ENCODE results near the gene SMARCA2. TPM values are rescaled to one million over a fixed set of nuclear protein-coding genes. Genes with fewer than 3 reads are reported as not detected.

Gene SMARCA2
- total RNA-seq, 1 donor from 2014 or later: 147 TPM

- no peaks in the 10 kb centered on the region for H3K36me3 ChIP-seq
- H3K27ac ChIP-seq: no peak overlapping the region
- no peak for ATAC-seq
- no peaks in the 10 kb centered on the region for H3K27me3 ChIP-seq (ENCODE audit: low read depth)
- no peaks in the 10 kb centered on the region for H3K9me3 ChIP-seq
- no peak for DNase-seq
- intact Hi-C loops (cut with DNase I): no loop called here
- H3K4me1 ChIP-seq: peaks cover 13% of the 10 kb centered on the region
- H3K4me3 ChIP-seq: no peak overlapping the region
- no peak for TF ChIP-seq CTCF (IDR thresholded peaks at IDR 0.05)
Observed at GRCh38 chr9:1977026-1977425, 38.1 kb upstream of the SMARCA2 start.

- Histone ChIP-seq H3K27me3 (ENCODE audit: low read depth) (no peaks in the 10 kb centered on the region), H3K36me3 (no peaks in the 10 kb centered on the region), H3K9me3 (no peaks in the 10 kb centered on the region), H3K27ac (no peak overlapping the region), H3K4me3 (no peak overlapping the region), H3K4me1 (peaks cover 13% of the 10 kb centered on the region)
- ATAC-seq (peak; percentile 45 to 48), DNase-seq (peak; percentile 28)
- TF ChIP-seq CTCF (IDR thresholded peaks at IDR 0.05): no peak
- intact Hi-C loops (cut with DNase I): no loop called here
Observed at GRCh38 chr9:1978941-1979340, 36.2 kb upstream of the SMARCA2 start.

- ATAC-seq (peak; percentile 80 to 89), DNase-seq (peak; percentile 29)
- Histone ChIP-seq H3K27me3 (ENCODE audit: low read depth) (no peaks in the 10 kb centered on the region), H3K4me3 (no peak overlapping the region), H3K27ac (peak overlapping the region; percentile 51), H3K4me1 (peaks cover 13% of the 10 kb centered on the region), H3K9me3 (no peaks in the 10 kb centered on the region), H3K36me3 (no peaks in the 10 kb centered on the region)
- TF ChIP-seq CTCF (IDR thresholded peaks at IDR 0.05): no peak
- intact Hi-C loops (cut with DNase I): no loop called here
Observed at GRCh38 chr9:1979741-1980367, 35.3 kb upstream of the SMARCA2 start.

- H3K36me3 ChIP-seq: no peaks in the 10 kb centered on the region
- no peaks in the 10 kb centered on the region for H3K27me3 ChIP-seq (ENCODE audit: low read depth)
- ATAC-seq (no peak), DNase-seq (no peak)
- peak overlapping the region; percentile 51 for H3K27ac ChIP-seq
- intact Hi-C loops (cut with DNase I): no loop called here
- H3K4me3 ChIP-seq: no peak overlapping the region
- H3K9me3 ChIP-seq: no peaks in the 10 kb centered on the region
- H3K4me1 ChIP-seq: peaks cover 13% of the 10 kb centered on the region
- TF ChIP-seq CTCF (IDR thresholded peaks at IDR 0.05): no peak
Observed at GRCh38 chr9:1980387-1980786, 34.8 kb upstream of the SMARCA2 start.

GRCh38 chr9:1982074-1982473 lies 33.1 kb upstream of the SMARCA2 start:
- no peak for DNase-seq
- intact Hi-C loops (cut with DNase I): no loop called here

More at GRCh38 chr9:1982074-1982473, 33.1 kb upstream of the SMARCA2 start:
- no peaks in the 10 kb centered on the region for H3K36me3 ChIP-seq
- TF ChIP-seq CTCF (IDR thresholded peaks at IDR 0.05): no peak
- H3K4me1 ChIP-seq: peaks cover 13% of the 10 kb centered on the region
- no peak overlapping the region for H3K27ac ChIP-seq
- H3K9me3 ChIP-seq: no peaks in the 10 kb centered on the region
- H3K4me3 ChIP-seq: no peak overlapping the region
- H3K27me3 ChIP-seq (ENCODE audit: low read depth): no peaks in the 10 kb centered on the region
- ATAC-seq: no peak

All from lower lobe of right lung (tissue), 2 donors.